AG10803 (cell line): Measurements from ENCODE around the gene CLK1.
"Not testable (repeated sequence)": the region's sequence is repeated elsewhere in the genome, so short reads cannot be mapped to it uniquely, and the experiment has no call there.

ENCODE experiments used
- DNase-seq: peaks from one replicate; pipeline ENCODE4 v3.0.0; 2010; ENCODE audit warnings: low read depth
- H3K4me3 ChIP-seq: 2 replicates; pipeline ENCODE4 v1.5.1; 2011; ENCODE audit warnings: mild to moderate bottlenecking, low read length, control low read depth
- CTCF ChIP-seq: conservative IDR thresholded peaks from 2 replicates; pipeline ENCODE4 v1.5.1; 2011; ENCODE audit warnings: mild to moderate bottlenecking, low read length, control low read depth, inconsistent platforms

CLK1 gene

GRCh38 chr2:200820573-200821234 is 43.8 kb downstream of the CLK1 start:
- H3K4me3 ChIP-seq: no peak overlapping the region
- no peak for TF ChIP-seq CTCF
- DNase-seq: no peak

GRCh38 chr2:200818732-200819131 is 45.7 kb downstream of the CLK1 start:
- H3K4me3 ChIP-seq: not testable (repeated sequence)

GRCh38 chr2:200814917-200815316 is 49.5 kb downstream of the CLK1 start:
- DNase-seq: peak; percentile 42
- no peak for TF ChIP-seq CTCF
- no peak overlapping the region for H3K4me3 ChIP-seq

More at GRCh38 chr2:200818732-200819131, 45.7 kb downstream of the CLK1 start:
- not testable (repeated sequence) for DNase-seq

GRCh38 chr2:200814276-200814815 is 50.1 kb downstream of the CLK1 start:
- H3K4me3 ChIP-seq: no peak overlapping the region
- no peak for DNase-seq
- TF ChIP-seq CTCF: no peak

GRCh38 chr2:200812122-200813022 is 52.1 kb downstream of the CLK1 start:
- DNase-seq: peak; percentile 67
- peak; percentile 51 for TF ChIP-seq CTCF
- peak overlapping the region; percentile 88 for H3K4me3 ChIP-seq

GRCh38 chr2:200811333-200812121 is 52.9 kb downstream of the CLK1 start, which contains the start of gene BZW1:
Gene BZW1, plus strand, starts transcription at chr2:200811910. Its CDS starts 1,308 bp downstream, at chr2:200813218.
- no peak for TF ChIP-seq CTCF
- H3K4me3 ChIP-seq: peak within 1 kb of the TSS; percentile 88
- DNase-seq: peak; percentile 96

- no peak for TF ChIP-seq CTCF
- no peak for DNase-seq
- H3K4me3 ChIP-seq: peak overlapping the region; percentile 66
These were observed 53.5 kb downstream of the CLK1 start for GRCh38 chr2:200810998-200811332.
